WERI-Rb-1 (cell line): Measurements from ENCODE around the gene CLRN3.
A peak's percentile ranks its signal among the peaks of the same experiment; 100 is the strongest.

Source experiments
- DNase-seq: peaks from one replicate; pipeline ENCODE4 v3.0.0-alpha.2; 2020
- H3K27ac ChIP-seq: fragments of 250-450 bp; sonication (Bioruptor Pico); 2 replicates; pipeline ENCODE4 v1.5.1; 2020; ENCODE audit warnings: mild to moderate bottlenecking, moderate library complexity
- H3K27me3 ChIP-seq: fragments of 250-450 bp; sonication (Bioruptor Pico); 2 replicates; pipeline ENCODE4 v1.5.1; 2021; ENCODE audit warnings: mild to moderate bottlenecking, low read depth, moderate library complexity; ENCODE audit not compliant: insufficient read depth, severe bottlenecking
- H3K36me3 ChIP-seq: fragments of 250-450 bp; sonication (Bioruptor Pico); 2 replicates; pipeline ENCODE4 v1.5.1; 2020; ENCODE audit warnings: mild to moderate bottlenecking, moderate library complexity
- H3K4me3 ChIP-seq: 2 replicates; pipeline ENCODE4 v1.5.1; 2011; ENCODE audit warnings: low read depth, mild to moderate bottlenecking, control low read depth, low read length
- H3K9me3 ChIP-seq: fragments of 250-450 bp; sonication (Bioruptor Pico); 2 replicates; pipeline ENCODE4 v1.5.1; 2021; ENCODE audit warnings: mild to moderate bottlenecking, moderate library complexity; ENCODE audit not compliant: severe bottlenecking
- CTCF ChIP-seq: IDR thresholded peaks from 2 replicates; pipeline ENCODE4 v1.5.1; 2011; ENCODE audit warnings: low read depth, mild to moderate bottlenecking, control low read depth, inconsistent platforms, low read length

The CLRN3 gene

GRCh38 chr10:127874671-127875448 is 17.9 kb downstream of the CLRN3 start:
- no peak for DNase-seq
- H3K4me3 ChIP-seq = no peak overlapping the region
- no peak overlapping the region for H3K27ac ChIP-seq
- H3K27me3 ChIP-seq = no peaks in the 10 kb centered on the region
- H3K36me3 ChIP-seq = no peaks in the 10 kb centered on the region
- no peak for TF ChIP-seq CTCF
- peaks cover 2% of the 10 kb centered on the region for H3K9me3 ChIP-seq

GRCh38 chr10:127873901-127874470 is 18.8 kb downstream of the CLRN3 start:
- no peak overlapping the region for H3K27ac ChIP-seq
- peaks cover 2% of the 10 kb centered on the region for H3K9me3 ChIP-seq
- TF ChIP-seq CTCF = no peak
- H3K27me3 ChIP-seq = no peaks in the 10 kb centered on the region
- DNase-seq = no peak
- H3K4me3 ChIP-seq = no peak overlapping the region
- no peaks in the 10 kb centered on the region for H3K36me3 ChIP-seq

GRCh38 chr10:127872871-127873600 is 19.7 kb downstream of the CLRN3 start:
- H3K9me3 ChIP-seq = peaks cover 2% of the 10 kb centered on the region
- H3K4me3 ChIP-seq = no peak overlapping the region
- no peaks in the 10 kb centered on the region for H3K36me3 ChIP-seq
- no peak overlapping the region for H3K27ac ChIP-seq
- peak; percentile 35; the same call in 1 of the 2 replicates for TF ChIP-seq CTCF
- DNase-seq = no peak
- no peaks in the 10 kb centered on the region for H3K27me3 ChIP-seq

GRCh38 chr10:127872011-127872761 is 20.6 kb downstream of the CLRN3 start:
- Histone ChIP-seq H3K9me3 (peaks cover 2% of the 10 kb centered on the region), H3K36me3 (no peaks in the 10 kb centered on the region), H3K27ac (no peak overlapping the region), H3K4me3 (no peak overlapping the region), H3K27me3 (no peaks in the 10 kb centered on the region)
- TF ChIP-seq CTCF = no peak
- DNase-seq = no peak

GRCh38 chr10:127871631-127872010 is 21.1 kb downstream of the CLRN3 start:
- no peak for DNase-seq
- no peak overlapping the region for H3K4me3 ChIP-seq
- no peaks in the 10 kb centered on the region for H3K36me3 ChIP-seq
- H3K27ac ChIP-seq = no peak overlapping the region
- no peak for TF ChIP-seq CTCF
- H3K9me3 ChIP-seq = peaks cover 2% of the 10 kb centered on the region
- H3K27me3 ChIP-seq = no peaks in the 10 kb centered on the region
